HG03139 (cell line): Measurements from ENCODE around the gene PTPRD.
"Not testable (repeated sequence)": the region's sequence is repeated elsewhere in the genome, so short reads cannot be mapped to it uniquely, and the experiment has no call there.

Experiments
- ATAC-seq: cut with Tn5 transposase; IDR thresholded peaks from one replicate; pipeline ENCODE4 v1.9.1; 2021; ENCODE audit not compliant: unreplicated experiment

Gene PTPRD

DNA sequence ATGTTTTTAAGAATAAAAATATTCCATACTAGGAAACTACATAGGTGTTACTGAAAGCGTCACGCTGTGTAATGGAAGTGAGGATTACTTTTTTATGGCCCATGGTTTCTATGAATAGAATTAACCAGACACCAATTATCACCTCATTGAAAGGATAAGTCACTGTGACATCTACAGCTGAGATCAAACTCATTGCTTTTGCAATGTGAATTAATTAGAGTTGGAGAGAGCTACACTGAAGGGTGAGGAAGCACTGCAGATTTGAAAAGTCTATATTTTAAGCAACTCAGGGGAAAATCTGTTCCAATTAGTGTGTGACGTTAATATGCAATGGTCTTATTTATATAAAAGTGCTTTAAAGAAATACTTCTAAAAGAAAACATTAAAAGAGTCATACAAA, 1513.2 kb downstream of the PTPRD start:
- no peak for ATAC-seq

DNA sequence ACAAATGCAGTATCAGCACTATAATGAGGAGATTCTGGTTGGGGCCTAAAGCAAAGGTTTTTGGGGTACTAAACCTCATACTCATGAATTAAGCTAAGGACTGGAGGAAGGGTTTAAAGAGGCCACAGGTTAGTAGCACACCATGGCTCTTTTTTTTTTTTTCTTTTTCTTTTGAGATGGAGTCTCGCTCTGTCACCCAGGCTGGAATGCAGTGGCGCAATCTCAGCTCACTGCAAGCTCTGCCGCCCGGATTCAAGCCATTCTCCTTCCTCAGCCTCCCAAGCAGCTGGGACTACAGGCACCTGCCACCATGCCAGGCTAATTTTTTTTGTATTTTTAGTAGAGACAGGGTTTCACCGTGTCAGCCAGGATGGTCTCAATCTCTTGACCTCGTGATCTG, 1515.5 kb downstream of the PTPRD start:
- ATAC-seq, result not testable (repeated sequence)

DNA sequence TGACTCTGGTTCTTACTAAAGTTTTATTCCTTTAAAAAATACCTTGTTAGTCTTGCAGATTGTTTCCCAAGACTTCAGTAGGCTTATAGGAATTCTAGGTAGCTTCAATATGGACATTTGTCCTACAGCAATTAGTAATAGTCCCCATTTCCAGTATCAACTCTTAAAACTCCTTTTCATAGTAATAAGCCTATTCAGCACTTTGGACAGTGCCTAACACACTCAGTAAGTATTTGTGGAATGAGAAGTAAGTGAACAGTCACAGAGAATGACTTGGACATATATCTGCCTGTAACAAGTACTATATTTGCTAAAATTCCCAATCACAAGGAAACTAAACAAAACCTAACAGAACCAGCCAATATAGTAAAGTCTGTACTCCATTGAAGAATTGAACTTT, 1521.4 kb downstream of the PTPRD start:
- ATAC-seq, result no peak

DNA sequence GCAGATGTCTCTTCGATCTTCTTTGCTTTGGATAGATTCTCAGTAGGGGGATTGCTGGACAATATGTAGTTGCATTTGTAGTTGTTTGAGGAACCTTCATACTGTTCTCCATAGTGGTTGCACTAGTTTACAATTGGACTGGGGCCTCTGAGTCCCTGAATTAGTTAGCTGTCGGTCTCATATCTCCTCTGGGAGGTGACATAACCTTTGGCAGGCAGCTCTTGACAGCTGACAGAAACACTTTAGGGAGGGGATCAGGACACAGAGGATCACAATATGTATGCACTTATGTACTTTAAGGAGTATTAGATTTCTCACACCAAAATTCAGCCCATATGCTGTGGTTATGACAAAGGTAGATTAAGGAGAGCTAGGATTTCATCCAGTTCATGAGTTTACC, 1533.3 kb downstream of the PTPRD start:
- no peak for ATAC-seq

DNA sequence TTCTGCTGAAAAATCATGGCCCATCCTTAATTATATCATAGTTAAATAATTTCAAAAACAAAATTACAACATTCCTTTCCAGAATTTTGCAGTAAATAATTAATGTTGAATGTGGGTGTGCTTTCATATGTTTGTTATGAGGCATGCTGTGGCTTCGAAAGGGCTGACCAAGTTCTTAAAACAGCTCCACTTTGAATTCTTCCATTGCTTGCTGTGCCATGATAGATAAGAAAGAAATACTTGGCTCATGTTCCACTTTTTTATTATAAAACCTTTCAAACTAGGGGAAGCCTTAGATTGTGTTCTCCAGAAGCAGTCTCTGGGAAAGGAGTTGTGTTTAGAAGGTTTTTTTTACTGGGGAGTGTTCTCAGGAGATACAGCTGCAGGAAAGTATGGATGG, 1534.5 kb downstream of the PTPRD start:
- no peak for ATAC-seq

DNA sequence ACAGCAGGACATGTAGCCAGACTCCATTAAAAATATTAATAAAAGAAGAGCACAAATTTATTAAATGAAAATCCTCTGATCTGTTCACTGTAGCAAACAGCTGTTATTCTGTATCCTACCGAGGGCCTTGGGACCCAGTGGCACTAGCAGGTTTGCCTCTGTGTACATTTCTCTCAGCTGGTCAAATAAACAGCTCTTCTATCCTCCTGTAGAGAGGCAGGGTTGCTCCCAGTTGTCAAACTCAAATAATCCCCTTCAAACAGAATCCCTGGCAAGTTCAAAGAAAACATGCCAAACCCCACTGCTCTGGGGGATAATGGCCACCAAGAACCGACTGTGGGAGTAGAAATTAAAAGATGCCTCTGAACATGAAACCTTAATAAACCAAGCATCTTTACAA, 1551.2 kb downstream of the PTPRD start:
- ATAC-seq, result no peak

DNA sequence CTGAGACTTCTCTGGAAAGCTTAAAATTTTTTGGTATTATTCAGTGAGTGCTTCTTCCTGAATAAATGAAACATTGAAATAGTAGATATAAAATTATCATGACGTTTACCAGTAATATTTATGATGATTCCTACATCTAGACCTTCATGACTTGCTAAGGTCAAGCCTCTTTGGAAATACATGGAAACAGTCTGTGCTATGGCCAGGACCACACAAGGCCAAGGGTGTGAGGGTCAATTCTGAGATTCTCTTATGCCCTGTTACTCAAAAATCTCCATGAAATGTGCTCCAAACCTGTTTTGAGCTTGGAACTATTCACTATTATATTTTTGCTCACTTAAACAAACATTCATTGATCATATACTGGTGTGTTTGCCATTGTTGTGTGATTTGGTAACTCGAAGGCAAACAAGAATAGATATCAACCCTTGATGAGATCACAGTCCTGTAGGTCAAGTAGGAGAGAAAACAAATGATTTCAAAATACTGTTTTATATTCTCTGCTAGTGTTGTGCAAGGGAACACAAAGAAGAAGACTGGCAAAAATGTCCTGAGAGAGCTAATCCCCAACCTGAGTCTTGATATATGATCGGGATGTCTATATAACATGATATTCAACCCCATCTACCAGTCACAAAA, 1558.3 kb downstream of the PTPRD start:
- no peak for ATAC-seq

DNA sequence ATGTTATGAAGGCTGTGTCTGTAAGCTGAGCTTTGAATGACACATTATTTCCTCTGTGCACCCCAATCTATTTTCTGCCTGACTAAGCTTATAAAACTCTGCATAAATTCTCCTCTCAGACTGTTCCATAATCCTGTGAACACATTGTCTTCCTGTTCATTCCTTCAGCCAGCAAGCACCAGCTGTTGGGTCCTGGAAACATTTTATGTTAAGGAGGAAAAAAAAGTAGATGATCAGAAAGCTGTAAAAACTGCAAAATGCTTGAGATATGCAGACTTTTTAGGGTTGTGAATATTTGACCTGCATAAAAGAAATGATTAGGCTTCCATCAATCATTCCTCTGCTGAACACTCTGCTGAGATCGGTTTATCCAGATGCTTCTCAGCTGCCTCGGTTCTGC, 1567.2 kb downstream of the PTPRD start:
- ATAC-seq, result no peak

DNA sequence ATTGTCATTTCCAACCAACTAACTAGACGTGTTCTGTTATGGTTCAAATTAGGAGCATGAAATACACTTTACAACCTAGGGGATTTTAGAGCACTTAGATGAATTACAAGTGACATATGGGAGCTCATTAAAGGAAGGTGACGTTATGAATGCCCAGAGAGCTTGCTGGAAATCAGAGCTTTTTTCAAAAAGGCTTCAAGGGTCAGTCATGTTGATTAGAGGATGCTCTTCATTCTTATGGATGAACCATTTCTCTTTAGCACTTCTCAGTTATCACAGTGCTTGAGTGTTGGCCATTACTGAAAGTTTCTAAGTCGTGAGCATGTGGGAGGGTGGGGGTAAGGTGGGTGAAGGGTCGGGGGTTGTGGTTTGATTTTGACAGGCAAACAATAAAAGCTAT, 1567.7 kb downstream of the PTPRD start:
- no peak for ATAC-seq

DNA sequence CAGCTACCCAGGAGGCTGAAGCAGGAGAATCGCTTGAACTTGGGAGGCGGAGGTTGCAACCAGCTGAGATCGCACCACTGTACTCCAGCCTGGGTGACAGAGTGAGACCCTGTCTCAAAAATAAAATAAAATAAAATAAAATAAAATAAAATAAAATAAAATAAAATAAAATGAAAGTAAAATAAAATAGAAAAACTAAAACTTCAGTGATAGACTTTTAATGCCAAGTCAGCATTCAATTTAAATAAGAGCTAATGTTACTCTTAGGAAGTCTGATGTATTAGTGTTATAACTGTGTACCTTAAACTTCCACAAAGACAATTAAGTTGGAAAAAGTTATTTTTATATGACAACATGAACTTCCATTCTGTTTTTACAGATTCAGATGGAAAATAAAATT, 1569.0 kb downstream of the PTPRD start:
- not testable (repeated sequence) for ATAC-seq

DNA sequence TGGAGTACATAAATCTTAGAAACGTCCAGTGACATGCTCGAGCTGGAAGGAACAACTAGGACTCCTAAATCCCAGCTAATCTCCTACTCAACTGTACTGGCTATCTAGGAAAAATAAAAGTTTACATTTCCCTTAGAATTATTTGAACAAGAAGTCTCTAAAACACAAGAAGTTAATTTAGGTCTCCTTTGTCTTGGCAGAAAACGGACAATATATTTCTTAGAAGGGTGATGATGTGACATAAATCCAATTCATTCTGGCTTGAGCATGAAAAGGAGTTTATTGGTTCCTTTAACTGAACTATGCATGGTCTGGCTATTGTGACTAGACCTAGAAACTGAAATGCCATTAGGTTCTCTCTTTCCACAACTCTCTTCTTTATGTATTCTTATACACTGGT, 1571.0 kb downstream of the PTPRD start:
- no peak for ATAC-seq

DNA sequence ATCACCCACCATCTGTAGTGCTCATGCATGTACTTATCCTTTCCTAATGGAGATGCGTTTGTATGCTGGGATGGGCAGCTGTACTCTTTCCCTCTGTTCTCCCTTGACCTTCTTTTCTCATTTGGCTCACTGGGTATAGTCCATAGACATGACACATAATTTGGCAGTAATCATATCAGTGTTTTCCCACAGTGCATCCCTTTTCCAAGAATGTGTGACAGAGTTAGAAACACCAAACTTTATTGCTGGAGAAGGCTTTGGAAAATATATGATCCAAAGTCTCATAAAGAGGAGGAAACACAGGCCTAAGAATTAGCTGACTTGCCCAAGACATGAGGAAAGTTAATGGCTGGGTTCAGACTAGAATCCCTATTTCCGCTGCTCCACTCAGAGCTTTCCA, 1579.8 kb downstream of the PTPRD start:
- ATAC-seq, result no peak

DNA sequence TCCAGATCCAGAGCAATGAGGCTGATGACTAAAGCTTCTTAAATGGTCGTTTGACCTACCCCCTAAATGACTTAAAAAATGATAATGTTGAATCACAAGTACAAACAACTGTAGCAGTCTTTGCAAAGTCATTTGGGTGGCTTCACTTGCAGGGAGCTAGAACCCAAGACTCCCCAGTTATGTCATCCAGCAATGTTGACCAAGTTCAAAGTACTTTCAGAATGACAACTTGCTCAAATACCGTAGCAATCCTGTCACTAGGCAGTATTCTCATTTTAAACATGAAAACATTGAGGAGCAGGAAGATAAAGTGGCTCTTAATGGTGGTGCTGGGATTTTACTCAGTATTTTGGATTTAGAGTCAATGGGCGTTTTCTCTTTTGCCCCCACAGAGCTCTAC, 1596.2 kb downstream of the PTPRD start:
- ATAC-seq, result no peak

DNA sequence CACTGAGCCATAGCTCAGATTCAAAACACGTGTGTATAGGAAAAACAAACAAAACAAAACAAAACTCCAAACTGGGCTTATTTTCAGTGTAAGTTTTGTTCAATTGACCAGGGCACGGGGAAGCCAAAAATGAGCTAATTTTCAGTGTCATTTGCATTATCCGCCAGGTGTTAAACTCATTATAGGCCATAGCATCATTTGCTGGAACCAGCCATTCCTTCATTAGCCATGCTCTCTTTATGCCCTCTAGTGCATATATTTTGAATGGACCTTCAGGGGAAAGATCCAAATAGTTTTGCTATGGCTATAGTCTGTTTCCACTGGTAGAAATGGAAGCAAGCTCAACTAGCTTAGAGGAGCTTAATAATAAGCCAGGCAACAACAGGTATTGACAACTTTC, 1608.0 kb downstream of the PTPRD start:
- no peak for ATAC-seq

DNA sequence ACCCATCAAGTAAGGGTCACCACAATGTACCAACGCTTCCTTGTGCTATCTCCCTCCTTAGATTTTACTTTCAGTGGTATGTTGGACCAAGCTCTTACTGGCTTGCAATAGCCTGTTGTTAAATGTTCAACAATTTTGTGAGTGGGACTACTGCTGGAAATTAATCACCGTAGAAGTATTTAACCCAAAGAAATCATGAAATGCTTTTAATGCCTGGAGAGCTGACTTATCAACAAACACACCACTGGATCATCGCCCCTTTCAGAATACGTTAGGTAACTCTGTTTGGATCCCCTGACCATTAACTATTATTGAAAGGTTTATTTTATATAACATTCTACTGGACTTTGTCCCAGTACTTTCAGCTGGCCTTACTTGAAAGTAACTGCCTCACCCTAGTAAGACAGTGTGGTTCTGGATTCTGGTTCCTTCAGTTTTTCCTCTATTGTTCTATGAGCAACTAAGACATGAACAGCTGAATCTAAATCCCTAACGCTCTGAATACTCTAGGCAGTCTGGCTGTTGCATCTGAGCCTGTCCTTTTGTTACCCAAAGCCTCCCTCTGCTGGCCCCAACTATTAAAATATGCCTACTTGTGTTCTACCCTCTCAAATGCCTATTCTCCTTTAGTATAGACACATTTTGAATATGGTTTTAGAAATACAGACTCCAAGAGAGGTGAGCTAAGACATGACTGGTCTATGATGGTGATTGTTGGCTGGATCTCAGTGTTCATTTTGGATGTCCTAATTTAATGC, 1609.8 kb downstream of the PTPRD start:
- ATAC-seq, result no peak

DNA sequence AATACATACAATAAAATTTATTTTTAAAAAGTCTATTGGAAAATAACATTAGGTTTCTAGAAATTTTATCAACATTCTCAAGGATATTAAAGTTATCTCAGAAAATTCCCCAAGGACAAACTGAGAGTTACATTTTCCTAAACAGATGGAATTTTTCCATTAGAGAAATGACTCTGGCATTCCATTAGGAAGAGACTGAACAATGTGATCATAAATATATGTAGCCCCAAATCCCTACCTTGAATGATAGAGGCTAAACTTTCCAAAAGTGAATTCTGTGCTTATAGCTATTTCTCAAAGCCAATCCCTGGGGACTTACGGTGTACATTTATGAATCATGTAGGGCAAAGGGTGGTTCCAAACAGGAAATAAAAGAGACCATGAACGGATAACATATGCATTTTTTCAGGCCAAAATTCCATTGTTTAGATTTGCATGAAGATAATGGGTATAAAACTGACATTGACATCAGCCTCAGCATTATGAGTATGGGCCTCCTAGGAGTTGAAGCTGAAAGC, 1632.2 kb downstream of the PTPRD start:
- ATAC-seq, result no peak

DNA sequence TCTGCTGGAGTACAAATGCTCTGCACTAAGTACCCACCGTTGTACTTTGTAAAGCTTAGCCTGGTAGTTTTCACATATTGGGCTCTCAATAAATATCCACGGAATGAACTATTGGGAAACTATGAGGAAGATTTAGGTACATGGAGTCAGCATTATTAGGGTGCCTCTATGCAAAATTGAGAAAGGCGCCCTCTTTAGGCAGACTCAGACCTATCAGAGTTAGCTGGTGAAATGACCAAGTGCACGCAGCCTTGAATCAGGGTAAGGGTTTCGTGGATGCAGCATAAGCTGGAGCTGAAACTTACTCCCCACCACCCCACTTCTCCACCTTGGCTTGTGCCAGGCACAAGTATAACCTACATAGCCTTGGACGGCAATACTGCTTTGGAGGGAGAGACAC, 1634.5 kb downstream of the PTPRD start:
- no peak for ATAC-seq

DNA sequence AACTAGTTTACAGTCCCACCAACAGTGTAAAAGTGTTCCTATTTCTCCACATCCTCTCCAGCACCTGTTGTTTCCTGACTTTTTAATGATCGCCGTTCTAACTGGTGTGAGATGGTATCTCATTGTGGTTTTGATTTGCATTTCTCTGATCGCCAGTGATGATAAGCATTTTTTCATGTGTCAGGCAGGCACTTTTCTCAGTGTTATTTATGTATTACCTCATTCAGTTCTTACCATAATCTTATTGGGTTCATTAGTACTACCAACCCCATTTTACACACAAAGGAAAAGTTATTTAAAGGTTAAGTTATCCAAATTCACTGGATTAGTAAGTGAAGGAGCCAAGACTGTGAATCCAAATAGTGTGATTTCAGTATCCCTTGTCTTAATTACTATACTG, 1644.5 kb downstream of the PTPRD start:
- not testable (repeated sequence) for ATAC-seq

DNA sequence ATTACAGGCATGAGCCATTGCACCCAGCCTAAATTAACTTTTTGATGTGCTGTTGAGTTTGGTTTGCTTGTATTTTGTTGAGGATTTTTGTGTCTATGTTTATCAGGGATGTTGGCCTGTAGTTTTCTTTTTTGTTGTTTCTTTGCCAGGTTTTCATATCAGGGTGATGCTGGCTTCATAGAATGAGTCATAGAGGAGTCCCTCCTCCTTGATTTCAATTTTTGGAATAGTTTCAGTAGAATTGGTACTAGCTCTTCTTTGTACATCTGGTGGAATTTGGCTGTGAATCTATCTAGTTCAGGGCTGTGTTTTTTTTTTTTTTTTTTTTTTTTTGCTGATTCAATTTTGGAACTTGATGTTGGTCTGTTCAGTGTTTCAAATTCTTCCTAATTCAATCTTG, 1648.9 kb downstream of the PTPRD start:
- no peak for ATAC-seq

DNA sequence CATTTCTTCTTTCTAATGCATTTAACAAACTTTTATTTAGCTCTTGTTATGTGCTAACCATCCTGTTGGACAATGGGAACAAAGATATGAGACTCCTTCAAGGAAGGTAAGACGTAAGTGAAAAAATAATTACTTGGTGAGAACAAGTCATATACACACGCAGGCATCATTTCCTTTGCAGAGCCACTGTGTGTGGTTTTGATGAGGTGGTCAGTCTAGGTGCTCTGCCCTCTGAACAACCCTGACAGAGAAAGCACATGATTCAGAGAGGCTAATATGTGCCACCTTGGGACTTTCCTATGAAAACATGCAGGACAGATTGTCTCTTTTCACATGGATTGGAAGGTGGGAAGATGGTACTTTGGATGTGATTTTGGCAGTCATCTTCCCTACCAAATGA, 1650.7 kb downstream of the PTPRD start:
- ATAC-seq, result no peak

DNA sequence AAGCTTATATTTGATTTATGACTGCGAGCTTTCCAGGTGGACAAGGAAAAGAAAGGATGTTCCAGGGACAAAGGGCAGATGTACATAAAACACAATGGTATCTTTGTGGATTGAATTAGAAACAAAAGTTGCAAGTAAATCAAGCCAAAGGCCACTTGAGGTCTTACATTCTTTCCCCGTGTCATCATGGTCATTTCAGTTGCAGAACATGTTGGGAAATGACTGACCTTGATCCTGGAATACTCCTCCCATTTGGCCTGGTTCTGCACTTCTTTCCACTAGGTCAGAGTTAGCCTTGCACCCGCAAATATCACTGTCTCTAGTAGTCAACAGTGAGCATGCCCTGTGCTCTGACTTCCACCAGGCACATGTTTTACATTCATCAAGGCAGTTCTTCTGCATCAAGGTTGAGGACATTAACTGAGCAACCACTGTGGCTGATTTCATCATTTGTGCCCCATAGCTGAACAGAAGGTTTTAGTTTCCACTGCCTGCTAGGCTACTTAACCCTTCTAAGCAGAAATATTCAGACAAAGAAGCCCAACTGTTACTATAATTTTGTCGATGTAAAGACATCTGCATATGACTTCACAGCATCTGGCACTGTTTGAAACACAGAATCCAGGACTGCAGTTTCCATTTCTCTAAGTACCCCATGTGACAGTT, 1651.5 kb downstream of the PTPRD start:
- no peak for ATAC-seq

DNA sequence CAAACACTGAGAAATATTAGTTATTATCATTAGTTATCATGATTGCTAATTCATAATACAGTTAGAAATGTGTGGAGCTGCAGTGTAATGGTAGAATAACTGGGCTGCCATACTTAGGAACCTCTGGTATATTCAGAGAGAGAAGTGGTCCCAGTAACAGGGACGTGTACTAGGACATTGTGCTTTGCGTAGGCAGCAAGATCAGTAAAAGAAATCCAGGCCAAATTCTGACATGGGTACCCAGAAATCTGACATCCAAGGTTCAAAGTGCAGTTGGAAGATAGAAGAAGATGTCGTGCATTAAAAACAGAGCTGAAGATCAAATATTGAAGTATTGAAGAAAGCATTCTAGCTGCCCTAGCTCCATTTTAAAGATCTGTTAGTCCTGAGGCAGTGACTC, 1652.5 kb downstream of the PTPRD start:
- no peak for ATAC-seq
